ENCODE results near the gene ITPRID1.

- no peak for TF ChIP-seq CTCF (IDR thresholded peaks at IDR 0.05)
- no peak for TF ChIP-seq POLR2AphosphoS5 (IDR thresholded peaks at IDR 0.05)
- no peak for TF ChIP-seq EP300 (IDR thresholded peaks at IDR 0.05)
Observed at GRCh38 chr7:31564661-31565060, 50.8 kb downstream of the ITPRID1 start.

Data from upper lobe of left lung (tissue), 4 donors.